HG03025 (cell line): ENCODE measurements around the gene DUS1L.
A peak's percentile ranks its signal among the peaks of the same experiment; 100 is the strongest.

Experiments
- ATAC-seq: cut with Tn5 transposase; IDR thresholded peaks from one replicate; pipeline ENCODE4 v1.9.1; 2021; ENCODE audit warnings: mild to moderate bottlenecking, moderate library complexity; ENCODE audit not compliant: unreplicated experiment, low FRiP score

The DUS1L gene

GRCh38 chr17:82101301-82101715, 35.7 kb upstream of the DUS1L start:
- ATAC-seq = no peak

- no peak for ATAC-seq
These were observed 35.1 kb upstream of the DUS1L start for GRCh38 chr17:82100502-82101298.

GRCh38 chr17:82098939-82099763, 33.5 kb upstream of the DUS1L start:
- ATAC-seq = peak; percentile 11

- ATAC-seq = peak; percentile 54
These were observed 32.8 kb upstream of the DUS1L start, which contains the start of gene FASN for GRCh38 chr17:82098169-82098938. Gene FASN (minus strand): TSS chr17:82098236. CDS start chr17:82096445, 1,791 bp downstream.

- no peak for ATAC-seq
These were observed 32.2 kb upstream of the DUS1L start for GRCh38 chr17:82097919-82098168.

GRCh38 chr17:82097184-82097918, 31.7 kb upstream of the DUS1L start:
- ATAC-seq = no peak

GRCh38 chr17:82096709-82097183, 31.1 kb upstream of the DUS1L start:
- no peak for ATAC-seq

- no peak for ATAC-seq
These were observed 30.4 kb upstream of the DUS1L start for GRCh38 chr17:82095777-82096708.

GRCh38 chr17:82094931-82095776, 29.6 kb upstream of the DUS1L start:
- no peak for ATAC-seq

- no peak for ATAC-seq
These were observed 27.6 kb upstream of the DUS1L start for GRCh38 chr17:82092995-82093751.

- ATAC-seq = no peak
These were observed 27.0 kb upstream of the DUS1L start for GRCh38 chr17:82092628-82092994.

GRCh38 chr17:82092094-82092586, 26.5 kb upstream of the DUS1L start:
- no peak for ATAC-seq

GRCh38 chr17:82091264-82092066, 25.9 kb upstream of the DUS1L start:
- no peak for ATAC-seq

GRCh38 chr17:82090549-82091263, 25.1 kb upstream of the DUS1L start:
- no peak for ATAC-seq

- ATAC-seq = no peak
These were observed 24.3 kb upstream of the DUS1L start for GRCh38 chr17:82089723-82090548.
